ENCODE data around the gene MEOX2.

MEOX2 gene

GRCh38 chr7:15610503-15610902, 76.0 kb downstream of the MEOX2 start:
- no peak for DNase-seq (ENCODE audit: low read depth in 2 of 2)

DNA sequence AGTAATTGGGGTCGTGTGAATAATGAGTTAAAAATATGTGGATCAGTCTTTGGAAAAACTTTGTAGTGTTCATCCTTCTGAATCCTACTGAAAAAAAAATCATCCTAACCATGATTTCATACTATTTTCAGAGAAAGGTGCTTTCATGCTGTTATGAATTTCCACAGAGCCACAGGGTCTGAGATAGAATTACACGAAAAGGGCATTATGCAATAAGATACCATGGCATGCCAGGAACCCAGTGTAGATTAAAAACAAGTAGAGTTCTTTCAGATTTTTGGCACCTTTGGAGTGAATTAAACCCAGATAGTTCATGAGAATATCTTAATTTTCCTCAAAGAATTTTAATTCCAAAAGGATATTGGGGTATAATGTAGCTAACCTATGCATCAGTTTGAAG, 77.2 kb downstream of the MEOX2 start:
- no peak for DNase-seq (ENCODE audit: low read depth in 2 of 2)

DNA sequence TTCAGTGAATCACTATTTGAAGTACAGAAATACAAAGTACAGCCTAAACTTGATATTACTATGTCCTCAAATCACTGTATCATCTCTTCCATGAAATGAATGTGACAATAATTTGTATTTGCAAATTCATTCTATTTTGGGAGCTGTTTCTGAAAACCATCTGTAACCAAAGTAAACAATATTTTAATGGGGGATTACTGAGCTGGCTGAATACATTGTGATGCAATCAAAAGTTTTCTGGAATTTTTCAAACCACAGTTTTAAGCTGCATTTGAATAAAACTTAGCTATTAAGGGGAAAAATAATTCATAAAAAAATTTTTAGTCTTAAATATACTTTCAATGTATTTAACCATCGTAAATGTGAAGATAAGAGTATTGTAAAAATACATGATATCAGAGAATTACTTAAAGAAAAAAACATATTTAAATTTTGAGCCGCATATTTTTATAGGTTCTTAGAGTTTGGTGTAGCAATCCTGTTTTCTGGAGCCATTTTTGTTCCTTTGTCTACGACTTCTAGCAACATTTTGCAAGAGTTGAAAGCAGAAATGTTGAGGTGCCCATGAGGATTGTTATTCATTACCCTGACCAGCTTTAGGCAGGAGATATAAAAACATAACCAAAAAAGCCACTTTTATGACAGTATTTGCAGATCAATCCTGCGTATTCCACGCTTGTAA, 78.8 kb downstream of the MEOX2 start:
- DNase-seq (ENCODE audit: low read depth in 2 of 2), result no peak

- no peak for DNase-seq (ENCODE audit: low read depth in 2 of 2)
These were observed 79.9 kb downstream of the MEOX2 start for GRCh38 chr7:15606561-15606960.

DNA sequence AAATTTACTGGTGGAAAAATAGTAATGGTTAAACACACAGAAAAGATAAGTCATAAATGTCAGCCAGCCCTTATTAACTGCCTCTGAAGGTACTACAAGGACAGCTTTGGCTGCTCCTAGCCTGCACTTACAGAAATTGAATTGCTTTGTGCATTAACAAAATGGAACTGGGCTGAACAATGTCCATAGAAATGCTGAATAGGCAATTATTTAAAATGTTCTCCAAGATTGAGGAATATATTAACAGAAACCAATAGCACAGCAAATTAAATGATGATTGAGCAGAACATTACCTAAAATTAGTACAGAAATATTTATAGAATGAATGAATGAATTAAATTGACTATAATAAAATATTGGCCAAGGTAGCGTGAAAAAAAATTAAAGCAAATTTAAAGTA, 82.3 kb downstream of the MEOX2 start:
- no peak for DNase-seq (ENCODE audit: low read depth in 2 of 2)

GRCh38 chr7:15603124-15603523, 83.4 kb downstream of the MEOX2 start:
- no peak for DNase-seq (ENCODE audit: low read depth in 2 of 2)

GRCh38 chr7:15602236-15602635, 84.2 kb downstream of the MEOX2 start:
- DNase-seq (ENCODE audit: low read depth in 2 of 2), result no peak

DNA sequence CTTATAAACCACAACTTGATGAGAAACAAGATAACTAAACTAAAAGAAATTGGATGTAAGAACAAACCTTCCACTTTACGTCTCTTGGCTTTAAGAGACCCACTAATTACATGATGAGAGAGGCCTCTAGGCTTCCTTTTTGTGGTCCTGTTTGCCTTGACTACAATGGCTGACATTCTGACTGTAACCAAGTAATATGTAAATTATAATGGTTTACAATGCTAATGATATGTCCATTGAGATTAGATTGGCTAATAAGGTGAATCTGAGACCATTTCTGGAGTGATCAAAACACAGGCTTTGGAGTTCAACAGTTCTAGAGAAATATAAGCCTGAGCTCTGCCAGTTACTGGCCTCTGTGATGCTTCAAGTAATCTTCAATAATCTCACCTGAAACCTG, 85.3 kb downstream of the MEOX2 start:
- no peak for DNase-seq (ENCODE audit: low read depth in 2 of 2)

- DNase-seq (ENCODE audit: low read depth in 2 of 2), result no peak
These were observed 86.2 kb downstream of the MEOX2 start for GRCh38 chr7:15600298-15600697.

GRCh38 chr7:15594461-15594860, 92.0 kb downstream of the MEOX2 start:
- DNase-seq (ENCODE audit: low read depth in 2 of 2), result no peak

DNA sequence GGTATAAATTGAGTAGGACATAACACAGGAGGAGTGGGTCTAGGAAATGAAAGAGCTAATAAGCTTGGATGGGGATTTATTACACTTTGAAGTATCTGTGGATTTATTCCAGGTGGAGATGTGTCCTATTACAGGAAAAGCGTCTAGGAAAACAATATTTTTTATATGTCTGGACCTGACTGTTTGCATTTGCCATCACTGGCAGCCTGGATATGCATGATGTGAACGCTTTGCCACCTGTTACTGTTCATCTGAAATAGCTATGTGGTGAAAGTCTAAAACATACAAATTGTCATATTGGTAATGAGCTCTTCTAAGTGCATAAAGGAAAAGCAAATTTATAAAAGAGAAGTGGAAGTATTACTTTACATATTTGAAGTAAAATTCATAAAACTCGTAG, 93.1 kb downstream of the MEOX2 start:
- no peak for DNase-seq (ENCODE audit: low read depth in 2 of 2)

DNA sequence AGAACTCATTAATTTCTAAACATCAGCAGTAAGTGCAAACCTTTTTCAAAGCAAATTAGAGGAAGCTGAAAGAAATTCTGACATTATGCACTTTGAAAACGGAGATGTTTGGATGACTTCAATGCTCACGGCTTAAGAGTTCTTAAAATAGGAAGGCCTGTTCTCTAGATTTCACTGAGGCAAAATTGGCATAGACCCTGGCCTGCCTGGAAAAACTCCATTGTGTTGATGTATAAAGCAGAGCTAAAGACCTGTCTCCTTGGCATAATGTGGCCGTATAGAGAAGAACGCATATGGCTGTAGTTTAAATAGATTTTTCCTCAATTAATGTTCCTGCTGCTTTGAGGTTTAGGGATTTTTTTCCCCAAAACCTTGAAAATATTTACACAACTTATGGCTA, 100.2 kb downstream of the MEOX2 start:
- no peak for DNase-seq (ENCODE audit: low read depth in 2 of 2)

- DNase-seq (ENCODE audit: low read depth in 2 of 2), result no peak
These were observed 101.9 kb downstream of the MEOX2 start for GRCh38 chr7:15584575-15584974.

DNA sequence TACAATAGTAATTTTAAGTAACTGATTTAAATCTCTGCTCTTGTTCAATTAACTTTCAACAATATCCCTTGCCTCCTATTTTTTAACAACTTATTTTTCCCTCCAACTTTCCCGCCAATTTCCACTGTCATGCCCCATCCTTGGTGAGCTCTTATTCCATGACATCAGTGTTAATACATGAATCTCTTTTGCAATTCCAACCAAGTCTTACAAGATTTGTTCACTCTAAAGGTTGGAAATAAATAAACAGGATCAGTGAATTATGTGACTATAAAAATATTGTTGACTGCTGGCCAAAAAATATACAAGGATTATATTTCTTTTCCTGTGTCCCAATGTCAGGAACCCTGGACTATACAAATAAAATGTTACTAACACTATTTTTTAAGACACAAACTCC, 103.7 kb downstream of the MEOX2 start:
- DNase-seq (ENCODE audit: low read depth in 2 of 2), result no peak

GRCh38 chr7:15581352-15581951, 105.0 kb downstream of the MEOX2 start:
- DNase-seq (ENCODE audit: low read depth in 2 of 2), result no peak

DNA sequence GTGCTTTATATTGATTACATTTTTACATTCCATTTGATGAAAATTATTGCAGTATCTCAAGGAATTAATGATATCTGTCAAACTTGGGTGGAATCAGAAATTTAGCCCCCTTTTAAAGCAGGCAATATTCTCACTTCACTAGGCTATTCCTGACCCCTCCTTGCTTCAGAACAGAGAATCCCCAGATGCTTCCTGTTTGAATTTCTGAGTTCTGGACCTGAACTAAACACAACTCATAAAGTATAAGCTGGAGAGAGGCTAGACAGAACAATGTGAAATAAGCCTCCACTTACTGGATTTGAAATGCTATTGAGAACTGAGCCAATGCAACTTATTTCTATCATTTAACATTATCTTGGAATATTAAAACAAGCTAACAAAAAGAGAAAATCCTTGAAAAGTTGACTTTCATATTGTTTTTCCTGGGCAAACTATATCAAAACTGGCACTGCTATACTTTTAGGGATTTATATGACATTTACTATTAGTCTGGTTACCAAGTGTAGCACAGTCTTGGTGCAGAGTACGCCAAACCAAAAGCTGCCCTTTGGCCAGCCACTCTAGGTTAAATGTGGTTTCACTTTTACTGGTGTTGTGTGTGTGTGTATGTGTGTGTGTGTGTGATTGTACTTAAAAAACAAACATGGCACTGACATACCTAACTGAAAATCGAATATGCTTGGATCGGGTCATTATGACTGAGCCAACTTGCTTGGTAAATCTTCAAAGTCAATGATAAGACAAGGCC, 105.7 kb downstream of the MEOX2 start:
- no peak for DNase-seq (ENCODE audit: low read depth in 2 of 2)

- DNase-seq (ENCODE audit: low read depth in 2 of 2), result no peak
These were observed 108.9 kb downstream of the MEOX2 start for GRCh38 chr7:15577600-15577999.

- DNase-seq (ENCODE audit: low read depth in 2 of 2), result no peak
These were observed 115.1 kb downstream of the MEOX2 start for GRCh38 chr7:15571301-15571878.

DNA sequence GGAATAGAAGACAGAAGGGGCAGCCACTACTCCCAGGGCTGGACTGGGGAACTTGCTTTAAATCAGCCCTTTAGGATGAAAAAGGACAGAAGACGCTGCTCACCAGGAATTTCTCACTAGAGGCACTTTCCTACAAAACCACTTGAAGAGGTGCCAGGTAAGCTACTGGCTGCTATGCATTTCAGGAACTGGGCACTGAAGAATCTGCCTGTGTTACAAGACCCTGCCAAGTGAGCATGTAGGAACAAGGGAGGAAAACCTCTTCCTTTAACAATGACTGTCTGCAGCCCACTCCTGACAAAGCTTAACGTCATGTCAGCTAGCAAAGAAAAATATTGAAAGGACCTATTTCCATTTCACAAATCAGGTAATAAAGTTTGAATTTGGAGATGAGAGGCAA, 118.8 kb downstream of the MEOX2 start:
- DNase-seq (ENCODE audit: low read depth in 2 of 2), result no peak

DNA sequence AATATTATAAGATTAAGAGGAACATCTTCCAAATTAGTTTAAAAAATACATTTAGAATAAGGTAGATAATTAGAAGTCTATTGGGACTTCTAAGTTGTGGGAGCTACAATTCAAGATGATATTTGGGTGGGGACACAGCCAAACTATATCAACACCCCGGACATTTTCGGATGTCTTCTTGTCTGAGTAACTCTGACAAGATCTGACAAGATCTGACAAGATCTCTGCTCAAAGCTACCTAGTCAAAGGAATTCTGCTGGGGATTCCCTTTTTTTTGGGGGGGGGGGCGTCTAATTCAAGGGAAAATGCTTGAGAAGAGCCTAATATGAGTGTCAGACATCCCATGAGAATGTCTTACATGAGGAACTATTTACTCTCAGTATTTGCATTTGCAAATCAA, 119.4 kb downstream of the MEOX2 start:
- no peak for DNase-seq (ENCODE audit: low read depth in 2 of 2)

DNA sequence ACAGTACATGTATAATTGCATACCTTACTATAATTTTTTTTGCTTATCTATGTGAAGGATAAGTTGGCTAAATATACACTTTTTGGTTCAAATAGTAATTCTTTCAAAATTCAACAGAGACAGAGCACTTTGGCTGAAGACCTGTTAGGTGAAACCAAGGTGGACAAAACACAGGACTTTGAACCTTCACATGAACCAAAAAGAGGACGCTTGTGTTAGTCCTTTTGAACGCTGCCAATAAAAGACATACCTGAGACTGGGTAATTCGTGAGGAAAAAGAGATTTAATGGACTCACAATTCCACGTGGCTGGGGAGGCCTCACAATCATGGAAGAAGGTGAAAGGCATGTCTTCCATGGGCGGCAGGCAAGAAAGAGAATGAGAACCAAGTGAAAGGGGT, 120.0 kb downstream of the MEOX2 start:
- DNase-seq (ENCODE audit: low read depth in 2 of 2), result no peak

DNA sequence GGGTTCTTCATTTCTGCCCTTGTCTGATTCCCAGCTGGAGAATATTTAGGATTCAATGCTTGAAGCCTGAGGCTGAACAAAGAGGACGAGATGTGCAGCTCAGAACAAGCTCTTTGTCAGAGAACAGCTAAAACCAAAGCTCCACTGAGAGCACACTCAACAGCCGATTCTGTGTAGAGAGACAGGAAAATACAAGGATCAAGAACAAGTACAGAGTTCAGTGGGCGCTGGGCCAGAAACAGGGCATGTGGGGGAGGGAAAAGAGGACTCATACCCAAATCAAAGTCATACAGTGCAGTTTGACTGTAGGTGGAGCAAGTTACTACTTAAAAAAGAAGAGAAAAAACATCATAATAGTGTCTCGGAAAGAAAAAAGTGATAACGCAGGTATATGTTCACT, 124.6 kb downstream of the MEOX2 start, which contains the start of gene AGMO:
Gene AGMO, minus strand, starts transcription at position 181 of the 400 bp plus-strand sequence.
- DNase-seq (ENCODE audit: low read depth in 2 of 2), result no peak
